ENCODE data around the gene CCSER1. TPM values are rescaled to one million over a fixed set of nuclear protein-coding genes. Genes with fewer than 3 reads are reported as not detected.
"Not testable (repeated sequence)": the region's sequence is repeated elsewhere in the genome, so short reads cannot be mapped to it uniquely, and the experiment has no call there.

Gene CCSER1
- total RNA-seq, 4 donors from 2014 or later, result 4.0 to 6.0 (median 4.8) TPM

- WGBS, 2 donors, result 59 to 60% methylated on average over 2 of the region's 2 CpGs
These were observed 222.4 kb downstream of the CCSER1 start for GRCh38 chr4:90349636-90350035.

GRCh38 chr4:90357117-90357710 is 230.0 kb downstream of the CCSER1 start:
- DNase-seq (ENCODE audit: low spot score in 2 of 2), result no peak
- H3K27me3 ChIP-seq, result no peaks in the 10 kb centered on the region
- 15 to 19% methylated on average over 3 of the region's 3 CpGs for WGBS, 2 donors
- H3K4me1 ChIP-seq, result no peaks in the 10 kb centered on the region
- no peak overlapping the region for H3K4me3 ChIP-seq
- no peaks in the 10 kb centered on the region for H3K36me3 ChIP-seq
- H3K9me3 ChIP-seq, result no peaks in the 10 kb centered on the region
- TF ChIP-seq POLR2A (IDR thresholded peaks at IDR 0.05) (no peak), CTCF (IDR thresholded peaks at IDR 0.05) (peak in 3 of 5 experiments; percentile 19 to 27 (median 24))
- no peak overlapping the region for H3K27ac ChIP-seq

More at GRCh38 chr4:90349636-90350035, 222.4 kb downstream of the CCSER1 start:
- H3K4me3 ChIP-seq, result no peak overlapping the region
- H3K4me1 ChIP-seq, result no peaks in the 10 kb centered on the region
- DNase-seq (ENCODE audit: low spot score in 2 of 2), result no peak
- H3K27ac ChIP-seq, result no peak overlapping the region
- TF ChIP-seq CTCF (IDR thresholded peaks at IDR 0.05), result no peak
- TF ChIP-seq EP300 (IDR thresholded peaks at IDR 0.05), result no peak
- no peak for TF ChIP-seq POLR2A (IDR thresholded peaks at IDR 0.05)
- no peaks in the 10 kb centered on the region for H3K36me3 ChIP-seq
- no peaks in the 10 kb centered on the region for H3K27me3 ChIP-seq
- H3K9me3 ChIP-seq, result no peaks in the 10 kb centered on the region

GRCh38 chr4:90375081-90375480 is 247.9 kb downstream of the CCSER1 start:
- no peak overlapping the region for H3K27ac ChIP-seq
- 91 to 100% methylated on average over 2 of the region's 2 CpGs for WGBS, 2 donors
- no peak for DNase-seq (ENCODE audit: low spot score in 2 of 2)
- H3K4me3 ChIP-seq, result no peak overlapping the region
- no peaks in the 10 kb centered on the region for H3K9me3 ChIP-seq
- H3K27me3 ChIP-seq, result no peaks in the 10 kb centered on the region
- no peaks in the 10 kb centered on the region for H3K36me3 ChIP-seq
- H3K4me1 ChIP-seq, result no peaks in the 10 kb centered on the region
- TF ChIP-seq CTCF (IDR thresholded peaks at IDR 0.05), result no peak

- no peaks in the 10 kb centered on the region for H3K9me3 ChIP-seq
- no peak overlapping the region for H3K4me3 ChIP-seq
- H3K27ac ChIP-seq, result no peak overlapping the region
- H3K36me3 ChIP-seq, result no peaks in the 10 kb centered on the region
- no peak for DNase-seq (ENCODE audit: low spot score in 2 of 2)
- H3K27me3 ChIP-seq, result no peaks in the 10 kb centered on the region
- no peak for TF ChIP-seq EP300 (IDR thresholded peaks at IDR 0.05)
- no peak for TF ChIP-seq CTCF (IDR thresholded peaks at IDR 0.05)
- no peak for TF ChIP-seq POLR2A (IDR thresholded peaks at IDR 0.05)
- WGBS, 2 donors, result 78 to 81% methylated on average over 3 of the region's 3 CpGs
- H3K4me1 ChIP-seq, result no peaks in the 10 kb centered on the region
These were observed 266.0 kb downstream of the CCSER1 start for GRCh38 chr4:90393215-90393614.

- Histone ChIP-seq H3K27ac (no peak overlapping the region), H3K4me1 (no peaks in the 10 kb centered on the region), H3K27me3 (no peaks in the 10 kb centered on the region), H3K9me3 (peaks cover 0 to 31% (median 0%) of the 10 kb centered on the region in 4 donors), H3K36me3 (no peaks in the 10 kb centered on the region), H3K4me3 (no peak overlapping the region)
- DNase-seq (ENCODE audit: low spot score in 2 of 2), result no peak
- TF ChIP-seq EP300 (IDR thresholded peaks at IDR 0.05), result no peak
- no peak for TF ChIP-seq CTCF (IDR thresholded peaks at IDR 0.05)
- TF ChIP-seq POLR2A (IDR thresholded peaks at IDR 0.05), result no peak
- 78 to 79% methylated on average over 6 of the region's 6 CpGs for WGBS, 2 donors
These were observed 276.6 kb downstream of the CCSER1 start for GRCh38 chr4:90403781-90404180.

- not testable (repeated sequence) for H3K4me1 ChIP-seq
- WGBS, 2 donors, result 96% methylated on average over 11 of the region's 11 CpGs
These were observed 280.7 kb downstream of the CCSER1 start for GRCh38 chr4:90407897-90408296.

GRCh38 chr4:90412786-90413185 is 285.6 kb downstream of the CCSER1 start:
- not testable (repeated sequence) for H3K27ac ChIP-seq; DNase-seq (ENCODE audit: low spot score in 2 of 2); H3K36me3 ChIP-seq; H3K9me3 ChIP-seq; H3K27me3 ChIP-seq; H3K4me3 ChIP-seq; H3K4me1 ChIP-seq

More at GRCh38 chr4:90407897-90408296, 280.7 kb downstream of the CCSER1 start:
- not testable (repeated sequence) for H3K4me3 ChIP-seq; H3K36me3 ChIP-seq; H3K27ac ChIP-seq; DNase-seq (ENCODE audit: low spot score in 2 of 2); H3K27me3 ChIP-seq
- H3K9me3 ChIP-seq, result peaks cover 0 to 31% (median 0%) of the 10 kb centered on the region in 4 donors
